Trophoblast cell (in vitro differentiated cells and primary cell): ENCODE measurements around the gene MCTP1.

Source experiments
- DNase-seq, 2 donors: peaks; one replicate each; pipeline ENCODE4 v3.0.0-alpha.2; 2016
- H2AFZ ChIP-seq: 2 replicates; pipeline ENCODE4 v1.6.1; 2013; ENCODE audit warnings: low read length, moderate library complexity, mild to moderate bottlenecking; ENCODE audit not compliant: insufficient read depth, poor library complexity
- H2AK5ac ChIP-seq: 2 replicates; pipeline ENCODE4 v1.6.1; 2013; ENCODE audit warnings: mild to moderate bottlenecking, low read length
- H2BK120ac ChIP-seq: 2 replicates; pipeline ENCODE4 v1.6.1; 2013; ENCODE audit warnings: low read length, mild to moderate bottlenecking, moderate library complexity; ENCODE audit not compliant: insufficient read depth, poor library complexity
- H2BK12ac ChIP-seq: 2 replicates; pipeline ENCODE4 v1.6.1; 2013; ENCODE audit warnings: mild to moderate bottlenecking, low read length, moderate library complexity
- H2BK5ac ChIP-seq: 2 replicates; pipeline ENCODE4 v1.6.1; 2013; ENCODE audit warnings: low read length, low read depth, moderate library complexity, mild to moderate bottlenecking; ENCODE audit not compliant: poor library complexity
- H3K14ac ChIP-seq: 2 replicates; pipeline ENCODE4 v1.6.1; 2013; ENCODE audit warnings: mild to moderate bottlenecking, low read length
- H3K18ac ChIP-seq: 2 replicates; pipeline ENCODE4 v1.6.1; 2013; ENCODE audit warnings: mild to moderate bottlenecking, low read length
- H3K23ac ChIP-seq: 2 replicates; pipeline ENCODE4 v1.6.1; 2013; ENCODE audit warnings: low read length
- H3K27ac ChIP-seq: 2 replicates; pipeline ENCODE4 v1.5.1; 2013; ENCODE audit warnings: low read depth, mild to moderate bottlenecking, inconsistent platforms, low read length, moderate library complexity
- H3K27me3 ChIP-seq: 2 replicates; pipeline ENCODE4 v1.6.1; 2013; ENCODE audit warnings: inconsistent platforms, mild to moderate bottlenecking, low read length, moderate library complexity; ENCODE audit not compliant: insufficient read depth
- H3K36me3 ChIP-seq, 2 experiments: 1 replicate in 1 of 2; 2 replicates in 1 of 2; pipeline ENCODE4 v1.6.1; 2013; ENCODE audit warnings: low read length in 2 of 2, mild to moderate bottlenecking in 2 of 2, moderate library complexity in 1 of 2; ENCODE audit not compliant: insufficient read depth in 2 of 2, control insufficient read depth in 1 of 2
- H3K4ac ChIP-seq: 2 replicates; pipeline ENCODE4 v1.6.1; 2013; ENCODE audit warnings: low read depth, mild to moderate bottlenecking, low read length, moderate library complexity
- H3K4me1 ChIP-seq, 2 experiments: 1 replicate in 1 of 2; 2 replicates in 1 of 2; pipeline ENCODE4 v1.6.1; 2013; ENCODE audit warnings: low read length in 2 of 2, mild to moderate bottlenecking in 2 of 2, moderate library complexity in 1 of 2; ENCODE audit not compliant: insufficient read depth in 2 of 2, control insufficient read depth in 1 of 2
- H3K4me2 ChIP-seq: 2 replicates; pipeline ENCODE4 v1.6.1; 2013; ENCODE audit warnings: inconsistent platforms, mild to moderate bottlenecking, low read length, moderate library complexity
- H3K4me3 ChIP-seq: 2 replicates; pipeline ENCODE4 v1.5.1; 2013; ENCODE audit warnings: mild to moderate bottlenecking, low read depth, low read length, inconsistent platforms
- H3K79me1 ChIP-seq: one replicate; pipeline ENCODE4 v1.6.1; 2013; ENCODE audit warnings: low read length
- H3K79me2 ChIP-seq: 2 replicates; pipeline ENCODE4 v1.6.1; 2013; ENCODE audit warnings: low read length, mild to moderate bottlenecking; ENCODE audit not compliant: control insufficient read depth, insufficient read depth, poor library complexity
- H3K9ac ChIP-seq: 2 replicates; pipeline ENCODE4 v1.6.1; 2013; ENCODE audit warnings: mild to moderate bottlenecking, low read length
- H3K9me3 ChIP-seq: 2 replicates; pipeline ENCODE4 v1.6.1; 2013; ENCODE audit warnings: low read depth, mild to moderate bottlenecking, control low read depth, inconsistent platforms, low read length; ENCODE audit not compliant: insufficient read depth
- H4K12ac ChIP-seq: 2 replicates; pipeline ENCODE4 v1.6.1; 2013; ENCODE audit warnings: low read depth, mild to moderate bottlenecking, low read length, moderate library complexity
- H4K8ac ChIP-seq: 2 replicates; pipeline ENCODE4 v1.6.1; 2013; ENCODE audit warnings: low read depth, mild to moderate bottlenecking, low read length, moderate library complexity
- H4K91ac ChIP-seq: one replicate; pipeline ENCODE4 v1.6.1; 2013; ENCODE audit warnings: low read depth, mild to moderate bottlenecking, low read length, moderate library complexity
- WGBS: extraction: QIAGEN DNeasy Blood & Tissue Kit; methylation state at CpG from one replicate; pipeline ENCODE4 v1.1.7; 2013; ENCODE audit warnings: missing lambda C conversion rate; ENCODE audit not compliant: insufficient read length, insufficient coverage; ENCODE audit errors: extremely low coverage; 5-methylcytosine and 5-hydroxymethylcytosine counted together

MCTP1 gene

DNA sequence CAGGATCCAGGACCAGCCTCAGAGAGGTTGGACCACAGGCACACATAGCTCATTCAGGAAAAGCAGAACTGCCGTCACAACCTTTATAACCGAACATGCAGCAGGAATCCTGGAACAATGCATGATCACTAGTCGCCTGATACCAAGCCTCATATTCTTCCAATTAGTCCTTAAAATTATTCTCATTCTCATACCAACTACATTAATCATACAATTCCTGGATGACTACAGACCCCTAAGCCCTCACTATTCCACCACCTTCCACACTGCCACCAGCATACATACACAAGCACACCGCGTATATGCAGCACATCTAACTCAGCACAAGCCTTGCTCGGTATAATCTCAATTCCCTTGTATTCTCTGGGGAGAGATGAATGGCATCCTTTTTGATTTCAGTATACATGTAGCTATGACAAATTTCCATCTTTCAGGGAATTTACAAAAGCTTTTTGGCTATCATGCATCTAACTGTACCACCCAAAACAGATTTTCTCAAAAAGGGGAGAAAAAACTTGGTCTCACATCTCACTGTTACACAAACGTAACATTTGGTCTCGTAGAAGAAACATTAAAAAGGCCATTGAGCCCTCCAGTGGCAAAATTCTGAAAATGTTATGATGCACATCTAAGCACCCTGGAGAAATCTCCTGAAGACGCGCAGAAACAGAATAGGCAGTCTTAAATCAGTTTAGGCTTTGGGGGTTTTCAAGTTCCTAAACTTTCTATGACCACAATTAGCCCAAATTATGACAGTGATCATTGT is 46.2 kb downstream of the MCTP1 start:
- no peak overlapping the region for H3K9ac ChIP-seq
- H3K27me3 ChIP-seq: no peaks in the 10 kb centered on the region
- no peak overlapping the region for H4K8ac ChIP-seq
- H2BK12ac ChIP-seq: no peak overlapping the region
- H3K4me1 ChIP-seq: no peaks in the 10 kb centered on the region
- H2BK5ac ChIP-seq: no peak overlapping the region
- H2AFZ ChIP-seq: no peak overlapping the region
- no peak overlapping the region for H2BK120ac ChIP-seq
- no peak overlapping the region for H4K12ac ChIP-seq
- H3K23ac ChIP-seq: no peak overlapping the region
- H3K4ac ChIP-seq: no peak overlapping the region
- no peak overlapping the region for H3K27ac ChIP-seq
- no peak overlapping the region for H3K18ac ChIP-seq
- no peaks in the 10 kb centered on the region for H3K79me2 ChIP-seq
- no peak overlapping the region for H2AK5ac ChIP-seq
- H3K9me3 ChIP-seq: no peaks in the 10 kb centered on the region
- H3K36me3 ChIP-seq: no peaks in the 10 kb centered on the region
- no peak overlapping the region for H3K4me3 ChIP-seq
- no peak overlapping the region for H3K4me2 ChIP-seq
- H4K91ac ChIP-seq: no peak overlapping the region
- no peaks in the 10 kb centered on the region for H3K79me1 ChIP-seq
- DNase-seq: peak; percentile 34 to 66
- no peak overlapping the region for H3K14ac ChIP-seq
- WGBS: no CpG with 5 or more reads among the region's 10 CpGs

DNA sequence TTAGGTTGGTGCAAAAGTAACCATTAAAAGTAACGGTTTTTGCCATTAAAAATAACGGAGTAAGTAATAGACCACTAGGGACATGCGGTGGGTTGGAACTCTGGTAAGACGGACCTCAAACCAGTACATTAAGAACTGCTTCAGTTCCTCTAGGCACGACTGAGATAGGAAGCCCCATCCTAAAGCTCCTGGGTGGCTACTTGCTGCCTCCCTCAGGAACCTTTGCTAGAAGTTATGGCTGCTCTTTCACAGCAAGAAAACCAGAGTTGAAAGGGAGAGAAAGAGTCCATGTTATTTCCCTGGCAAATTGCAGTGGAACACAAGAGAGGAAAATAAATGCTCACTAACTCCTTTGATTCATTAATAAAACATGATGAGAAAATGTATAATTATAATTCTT is 47.6 kb downstream of the MCTP1 start:
- Histone ChIP-seq H2AK5ac (no peak overlapping the region), H3K9ac (no peak overlapping the region)
- no CpG with 5 or more reads among the region's 5 CpGs for WGBS

DNA sequence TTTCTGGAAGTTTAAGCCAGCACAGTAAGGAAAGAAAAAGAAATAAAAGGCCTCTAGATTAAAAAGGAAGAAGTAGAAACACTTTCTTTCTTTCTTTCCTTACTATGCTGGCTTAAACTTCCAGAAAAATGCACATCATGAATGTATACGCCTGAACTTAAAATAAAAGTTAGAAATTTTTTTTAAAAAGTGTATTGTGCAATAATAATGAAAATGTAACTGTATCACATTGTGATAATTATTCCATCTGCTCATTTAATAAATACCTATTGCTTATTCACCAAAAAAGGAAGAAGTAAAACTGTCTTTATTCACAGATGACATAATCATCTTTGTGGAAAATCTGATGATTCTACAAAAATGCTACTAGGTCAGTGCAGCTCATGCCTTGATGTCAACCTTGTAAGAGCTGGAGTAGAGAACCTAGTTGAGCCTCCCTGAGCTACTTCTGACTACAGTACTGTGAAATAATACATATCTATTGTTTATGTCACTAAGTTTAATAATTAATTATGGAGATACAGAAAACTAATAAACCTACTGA is 49.4 kb downstream of the MCTP1 start:
- Histone ChIP-seq H2AFZ (no peak overlapping the region), H3K9me3 (no peaks in the 10 kb centered on the region), H2BK5ac (no peak overlapping the region), H3K4me3 (no peak overlapping the region), H4K8ac (no peak overlapping the region), H3K27ac (no peak overlapping the region), H3K27me3 (no peaks in the 10 kb centered on the region), H4K12ac (no peak overlapping the region), H3K23ac (no peak overlapping the region), H2BK12ac (no peak overlapping the region), H3K4me2 (no peak overlapping the region), H3K79me2 (no peaks in the 10 kb centered on the region), H4K91ac (no peak overlapping the region), H3K14ac (no peak overlapping the region), H2AK5ac (no peak overlapping the region), H3K9ac (no peak overlapping the region), H3K18ac (no peak overlapping the region), H3K4ac (no peak overlapping the region), H3K36me3 (no peaks in the 10 kb centered on the region), H3K79me1 (no peaks in the 10 kb centered on the region), H2BK120ac (no peak overlapping the region), H3K4me1 (no peaks in the 10 kb centered on the region)
- no CpG with 5 or more reads among the region's 1 CpG for WGBS
- no peak for DNase-seq

More for the DNA sequence above, 47.6 kb downstream of the MCTP1 start:
- no peak overlapping the region for H3K18ac ChIP-seq
- H3K27me3 ChIP-seq: no peaks in the 10 kb centered on the region
- H2BK5ac ChIP-seq: no peak overlapping the region
- H3K14ac ChIP-seq: no peak overlapping the region
- H3K4me1 ChIP-seq: no peaks in the 10 kb centered on the region
- H3K4ac ChIP-seq: no peak overlapping the region
- no peaks in the 10 kb centered on the region for H3K36me3 ChIP-seq
- no peak overlapping the region for H2BK12ac ChIP-seq
- no peaks in the 10 kb centered on the region for H3K79me2 ChIP-seq
- no peak overlapping the region for H2BK120ac ChIP-seq
- no peak overlapping the region for H4K91ac ChIP-seq
- no peak overlapping the region for H3K4me2 ChIP-seq
- H3K23ac ChIP-seq: no peak overlapping the region
- no peak for DNase-seq
- H3K9me3 ChIP-seq: no peaks in the 10 kb centered on the region
- no peak overlapping the region for H2AFZ ChIP-seq
- no peak overlapping the region for H3K4me3 ChIP-seq
- H4K8ac ChIP-seq: no peak overlapping the region
- no peak overlapping the region for H4K12ac ChIP-seq
- H3K27ac ChIP-seq: no peak overlapping the region
- no peaks in the 10 kb centered on the region for H3K79me1 ChIP-seq

- no peak overlapping the region for H2BK12ac ChIP-seq
- no peak overlapping the region for H2AFZ ChIP-seq
- no peak overlapping the region for H3K4me3 ChIP-seq
- no CpG with 5 or more reads among the region's 2 CpGs for WGBS
- no peak overlapping the region for H3K14ac ChIP-seq
- H3K9ac ChIP-seq: no peak overlapping the region
- H3K27me3 ChIP-seq: no peaks in the 10 kb centered on the region
- no peaks in the 10 kb centered on the region for H3K79me1 ChIP-seq
- no peak for DNase-seq
- no peaks in the 10 kb centered on the region for H3K79me2 ChIP-seq
- H3K27ac ChIP-seq: no peak overlapping the region
- H3K9me3 ChIP-seq: no peaks in the 10 kb centered on the region
- H3K36me3 ChIP-seq: no peaks in the 10 kb centered on the region
- H2BK120ac ChIP-seq: no peak overlapping the region
- H2BK5ac ChIP-seq: no peak overlapping the region
- no peak overlapping the region for H4K91ac ChIP-seq
- H4K8ac ChIP-seq: no peak overlapping the region
- no peak overlapping the region for H3K18ac ChIP-seq
- H3K4me2 ChIP-seq: no peak overlapping the region
- H2AK5ac ChIP-seq: no peak overlapping the region
- no peaks in the 10 kb centered on the region for H3K4me1 ChIP-seq
- no peak overlapping the region for H4K12ac ChIP-seq
- H3K4ac ChIP-seq: no peak overlapping the region
- H3K23ac ChIP-seq: no peak overlapping the region
Observed at GRCh38 chr5:95229646-95230045, 55.2 kb downstream of the MCTP1 start.
